Activated CD4-positive, alpha-beta memory T cell treated with anti-CD3 and anti-CD28 coated beads, Interleukin-2, amount 10 ng/mL, durations not matched to agents 7 days and 5 days (primary cell): ENCODE results near the gene ZBED1. TPM values are rescaled to one million over a fixed set of nuclear protein-coding genes. Genes with fewer than 3 reads are reported as not detected.

Experiments
- CTCF ChIA-PET: fragments of 350-600 bp; sonication (Branson Sonifier 250); formaldehyde crosslinking; loops from one replicate; lab custom pipeline; 2021; ENCODE audit warnings: antibody characterized with exemption, inconsistent platforms; lab: Charles Lee
- POLR2A ChIA-PET: fragments of 350-600 bp; sonication (Branson Sonifier 250); formaldehyde crosslinking; loops from one replicate; lab custom pipeline; 2021; ENCODE audit warnings: antibody characterized with exemption; lab: Charles Lee
- DNase-seq: peaks from one replicate; pipeline ENCODE4 v3.0.0-alpha.2; 2020
- H3K27ac Mint-ChIP-seq: one replicate; pipeline ENCODE4 v1.8.0; 2021; ENCODE audit warnings: mild to moderate bottlenecking, mixed read lengths
- H3K27me3 Mint-ChIP-seq: one replicate; pipeline ENCODE4 v1.8.0; 2021; ENCODE audit warnings: mixed read lengths
- H3K36me3 Mint-ChIP-seq: one replicate; pipeline ENCODE4 v1.8.0; 2021; ENCODE audit warnings: low read depth, mixed read lengths
- H3K4me1 Mint-ChIP-seq: one replicate; pipeline ENCODE4 v1.8.0; 2021; ENCODE audit warnings: mixed read lengths
- H3K4me3 Mint-ChIP-seq: one replicate; pipeline ENCODE4 v1.8.0; 2021; ENCODE audit warnings: mild to moderate bottlenecking, mixed read lengths
- H3K9me3 Mint-ChIP-seq: one replicate; pipeline ENCODE4 v1.8.0; 2021; ENCODE audit warnings: mixed read lengths
- total RNA-seq, 2 experiments: library from RNA; stranded (reverse); gene quantifications; one replicate each; pipeline ENCODE4 v1.2.3, GENCODE V29; 2021

The ZBED1 gene
- total RNA-seq, 2 experiments from 2014 or later: 29.6 to 31.0 TPM

DNA sequence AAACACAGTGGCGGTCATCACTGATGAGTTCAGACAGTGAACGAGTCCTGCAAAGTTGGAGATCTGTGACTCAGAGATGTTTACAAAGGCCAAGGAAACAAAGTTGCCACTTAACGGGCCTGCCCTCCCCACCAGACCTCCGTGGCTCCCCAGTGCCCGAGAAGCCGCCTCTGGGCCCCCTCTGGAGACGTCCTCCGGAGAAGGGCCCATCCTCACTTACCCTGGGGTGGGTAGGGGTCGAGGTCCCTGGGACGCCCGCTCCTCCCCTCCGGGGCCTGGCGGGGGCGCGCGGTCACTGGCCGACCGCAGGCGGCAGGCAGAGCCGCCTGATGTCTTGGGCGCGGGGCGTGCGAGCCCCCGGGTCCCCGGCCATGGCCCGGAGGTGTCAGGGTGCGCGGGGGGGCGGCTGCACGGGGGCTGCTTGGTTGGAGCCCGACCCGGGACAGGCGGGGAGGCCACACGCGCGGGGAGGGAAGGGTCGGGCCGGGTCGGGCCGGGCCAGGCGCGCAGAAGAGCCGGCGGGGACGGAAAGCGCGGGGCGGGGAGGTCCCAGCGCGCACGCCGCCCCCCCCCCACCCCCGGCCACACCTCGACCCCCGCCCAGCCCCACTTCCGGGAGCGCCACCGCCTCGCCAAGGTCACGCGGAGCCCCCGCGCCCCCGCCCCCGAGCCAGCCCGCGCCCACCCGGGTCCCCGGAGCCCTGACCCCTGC, 529 bp downstream of the ZBED1 start:
- no peaks in the 10 kb centered on the region for H3K27me3 Mint-ChIP-seq
- peak; percentile 34 for DNase-seq
- peaks cover 17% of the 10 kb centered on the region for H3K36me3 Mint-ChIP-seq
- ChIA-PET CTCF (no interaction called here), POLR2A (no interaction called here)
- H3K4me1 Mint-ChIP-seq: peaks cover 24% of the 10 kb centered on the region
- no peaks in the 10 kb centered on the region for H3K9me3 Mint-ChIP-seq
- H3K4me3 Mint-ChIP-seq: peak overlapping the region; percentile 77
- peak overlapping the region; percentile 58 for H3K27ac Mint-ChIP-seq

GRCh38 chrX:2499507-2499906, 1.3 kb downstream of the ZBED1 start:
- H3K36me3 Mint-ChIP-seq: peaks cover 17% of the 10 kb centered on the region
- peak overlapping the region; percentile 73 for H3K27ac Mint-ChIP-seq
- ChIA-PET POLR2A (no interaction called here), CTCF (no interaction called here)
- no peak for DNase-seq
- no peaks in the 10 kb centered on the region for H3K9me3 Mint-ChIP-seq
- peaks cover 24% of the 10 kb centered on the region for H3K4me1 Mint-ChIP-seq
- H3K27me3 Mint-ChIP-seq: no peaks in the 10 kb centered on the region
- peak overlapping the region; percentile 77 for H3K4me3 Mint-ChIP-seq

- ChIA-PET CTCF (no interaction called here), POLR2A (no interaction called here)
- H3K27me3 Mint-ChIP-seq: no peaks in the 10 kb centered on the region
- DNase-seq: no peak
- no peaks in the 10 kb centered on the region for H3K9me3 Mint-ChIP-seq
- peaks cover 24% of the 10 kb centered on the region for H3K4me1 Mint-ChIP-seq
- H3K4me3 Mint-ChIP-seq: peak overlapping the region; percentile 77
- peaks cover 17% of the 10 kb centered on the region for H3K36me3 Mint-ChIP-seq
- peak overlapping the region; percentile 73 for H3K27ac Mint-ChIP-seq
Measured at GRCh38 chrX:2498781-2499302, 1.9 kb downstream of the ZBED1 start.

- Mint-ChIP-seq H3K27ac (no peak overlapping the region), H3K4me3 (peak overlapping the region; percentile 77), H3K4me1 (peaks cover 24% of the 10 kb centered on the region), H3K27me3 (no peaks in the 10 kb centered on the region), H3K9me3 (no peaks in the 10 kb centered on the region), H3K36me3 (peaks cover 17% of the 10 kb centered on the region)
- CTCF ChIA-PET: no interaction called here
- POLR2A ChIA-PET: no interaction called here
- no peak for DNase-seq
Measured at GRCh38 chrX:2497961-2498780, 2.6 kb downstream of the ZBED1 start.

GRCh38 chrX:2495595-2495994, 5.2 kb downstream of the ZBED1 start:
- Mint-ChIP-seq H3K4me3 (no peak overlapping the region), H3K4me1 (peaks cover 24% of the 10 kb centered on the region), H3K27ac (no peak overlapping the region), H3K27me3 (no peaks in the 10 kb centered on the region), H3K36me3 (peaks cover 23% of the 10 kb centered on the region), H3K9me3 (no peaks in the 10 kb centered on the region)
- ChIA-PET CTCF (no interaction called here), POLR2A (no interaction called here)
- no peak for DNase-seq

DNA sequence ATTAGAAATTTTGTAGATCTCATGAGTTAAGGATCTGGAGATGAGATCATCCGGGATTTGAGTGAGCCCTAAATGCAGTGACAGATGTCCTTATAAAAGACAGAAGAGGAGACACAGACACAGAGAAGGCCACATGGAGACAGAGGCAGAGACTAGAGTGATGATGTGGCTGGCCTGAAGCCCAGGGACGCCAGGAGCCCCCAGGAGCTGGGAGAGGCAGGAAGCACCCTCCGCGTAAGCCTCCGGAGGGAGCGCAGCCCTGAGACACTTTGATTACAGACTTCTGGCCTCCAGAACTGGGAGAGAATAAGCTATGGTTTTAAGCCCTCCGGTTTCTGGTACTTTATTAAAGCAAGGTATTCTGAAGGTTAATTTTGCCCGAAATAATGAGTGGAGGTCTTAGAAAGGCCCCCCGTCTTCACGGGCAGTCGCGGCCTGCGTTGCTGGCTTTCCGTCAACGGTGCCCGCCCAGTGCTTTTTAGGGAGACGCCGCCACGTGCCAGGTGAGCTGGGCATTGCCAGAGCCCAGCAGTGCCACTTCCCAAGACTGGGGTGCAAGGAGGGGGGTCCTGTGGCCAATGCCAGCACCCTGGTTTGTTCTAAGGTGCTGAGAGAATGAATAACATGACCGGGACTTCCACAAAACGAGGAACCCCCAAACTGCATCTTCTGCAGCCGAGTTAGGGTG, 8.1 kb downstream of the ZBED1 start:
- peaks cover 4% of the 10 kb centered on the region for H3K4me1 Mint-ChIP-seq
- H3K9me3 Mint-ChIP-seq: no peaks in the 10 kb centered on the region
- H3K27me3 Mint-ChIP-seq: no peaks in the 10 kb centered on the region
- peaks cover 33% of the 10 kb centered on the region for H3K36me3 Mint-ChIP-seq
- no peak overlapping the region for H3K27ac Mint-ChIP-seq
- POLR2A ChIA-PET: no interaction called here
- no peak for DNase-seq
- no peak overlapping the region for H3K4me3 Mint-ChIP-seq
- CTCF ChIA-PET: no interaction called here

DNA sequence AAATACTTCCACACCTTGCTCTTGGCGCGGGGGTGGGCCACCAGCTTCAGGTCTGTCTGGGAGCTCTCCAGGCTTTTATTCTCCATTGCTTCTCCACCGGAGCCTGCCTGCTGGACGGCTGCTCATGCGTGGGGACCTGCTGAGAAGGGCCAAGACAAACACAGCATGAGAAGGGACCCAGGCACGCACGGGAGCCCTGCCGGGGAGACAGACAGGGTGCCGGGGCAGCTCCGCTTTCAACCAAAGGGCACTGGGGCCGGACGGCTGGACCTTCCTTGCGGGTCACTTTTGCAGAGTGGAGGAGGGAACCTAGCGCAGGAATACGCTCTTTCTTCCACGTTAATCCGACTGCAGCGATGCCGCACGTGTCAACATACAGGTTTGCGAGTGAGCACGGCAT, 10.1 kb downstream of the ZBED1 start:
- no peaks in the 10 kb centered on the region for H3K27me3 Mint-ChIP-seq
- no peak for DNase-seq
- H3K36me3 Mint-ChIP-seq: peaks cover 36% of the 10 kb centered on the region
- H3K4me3 Mint-ChIP-seq: no peak overlapping the region
- no peak overlapping the region for H3K27ac Mint-ChIP-seq
- no peaks in the 10 kb centered on the region for H3K4me1 Mint-ChIP-seq
- no peaks in the 10 kb centered on the region for H3K9me3 Mint-ChIP-seq
- CTCF ChIA-PET: no interaction called here
- POLR2A ChIA-PET: no interaction called here

DNA sequence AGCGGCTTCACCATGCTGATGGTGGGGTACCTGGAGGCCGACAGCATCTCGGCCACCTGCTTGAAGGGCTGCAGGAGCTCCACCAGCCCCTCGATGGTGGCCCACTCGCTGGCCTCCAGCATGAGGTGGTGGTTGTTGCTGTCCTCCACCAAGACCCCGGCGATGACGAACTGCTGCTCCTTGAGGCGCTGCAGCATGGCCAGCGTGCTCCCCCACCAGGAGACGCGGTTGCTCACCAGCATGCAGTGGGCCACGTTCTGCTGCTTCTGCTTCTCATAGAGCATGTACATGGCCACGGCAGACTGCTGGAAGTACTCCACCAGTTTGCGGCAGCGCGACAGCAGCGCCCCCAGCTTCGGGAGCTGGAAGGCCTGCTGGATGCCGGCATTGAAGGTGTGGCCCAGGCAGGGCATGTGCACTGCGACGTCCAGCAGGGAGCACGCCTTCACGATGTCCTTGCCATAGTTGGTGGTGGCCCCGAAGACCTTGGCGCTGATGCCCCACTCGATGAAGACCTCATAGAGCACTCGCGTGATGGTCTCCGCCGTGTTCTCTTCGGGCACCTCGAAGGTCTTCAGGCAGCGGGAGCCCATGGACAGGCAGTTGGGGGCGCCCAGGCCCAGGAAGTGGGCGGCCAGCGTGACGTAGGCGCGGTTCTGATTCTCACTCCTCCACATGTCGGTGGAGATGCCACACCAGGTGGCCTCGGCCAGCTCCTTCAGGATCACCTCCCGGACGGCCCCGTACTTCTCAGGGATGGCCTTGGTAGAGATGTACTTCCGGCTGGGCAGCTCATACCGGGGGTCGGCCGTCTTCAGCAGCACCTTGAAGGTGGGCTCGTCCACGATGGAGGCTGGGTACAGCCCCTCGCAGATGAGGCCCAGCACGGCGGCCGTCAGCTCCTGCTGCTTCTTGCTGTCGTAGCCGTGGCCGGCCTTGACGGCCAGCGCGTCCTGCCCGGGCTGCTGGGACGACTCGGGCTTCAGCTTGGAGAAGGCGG, 11.0 kb downstream of the ZBED1 start:
- CTCF ChIA-PET: no interaction called here
- no peak for DNase-seq
- H3K4me1 Mint-ChIP-seq: no peaks in the 10 kb centered on the region
- H3K27ac Mint-ChIP-seq: no peak overlapping the region
- POLR2A ChIA-PET: no interaction called here
- no peaks in the 10 kb centered on the region for H3K27me3 Mint-ChIP-seq
- H3K36me3 Mint-ChIP-seq: peaks cover 34% of the 10 kb centered on the region
- no peak overlapping the region for H3K4me3 Mint-ChIP-seq
- H3K9me3 Mint-ChIP-seq: no peaks in the 10 kb centered on the region

DNA sequence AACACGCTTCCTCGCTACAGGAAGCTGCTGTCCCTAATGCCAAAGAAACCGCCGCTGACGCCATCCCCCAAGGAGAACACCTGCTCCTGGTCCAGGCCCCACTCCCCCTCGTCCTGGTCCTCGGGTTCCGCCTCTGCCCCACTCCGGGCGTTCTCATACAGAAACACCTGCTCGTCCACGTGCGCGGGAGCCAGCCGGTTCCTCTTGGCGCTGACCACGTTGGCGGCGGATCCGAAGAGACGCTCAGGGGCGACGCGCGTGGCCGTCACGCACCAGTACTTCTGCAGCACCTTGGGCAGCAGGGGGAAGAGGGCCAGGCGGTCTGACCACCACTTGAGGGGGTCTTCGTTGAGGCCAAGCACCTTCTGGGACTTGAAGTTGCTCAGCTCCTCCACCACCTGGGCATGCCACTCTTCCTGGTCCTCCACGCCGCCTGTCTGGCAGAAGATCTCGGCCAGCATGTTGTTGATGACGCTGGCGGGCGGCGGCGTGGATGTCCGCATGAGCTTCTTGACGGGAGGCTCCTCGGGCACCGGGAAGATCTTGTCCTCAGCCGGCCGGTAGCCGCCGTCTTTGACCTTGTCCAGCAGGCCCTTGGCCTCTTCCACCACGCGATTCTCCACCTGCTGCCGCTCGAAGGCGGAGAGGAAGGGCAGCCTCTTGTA, 12.0 kb downstream of the ZBED1 start:
- no peaks in the 10 kb centered on the region for H3K4me1 Mint-ChIP-seq
- no peak for DNase-seq
- no peaks in the 10 kb centered on the region for H3K9me3 Mint-ChIP-seq
- H3K36me3 Mint-ChIP-seq: peaks cover 34% of the 10 kb centered on the region
- H3K27me3 Mint-ChIP-seq: no peaks in the 10 kb centered on the region
- H3K27ac Mint-ChIP-seq: no peak overlapping the region
- no peak overlapping the region for H3K4me3 Mint-ChIP-seq
- ChIA-PET CTCF (no interaction called here), POLR2A (no interaction called here)

- POLR2A ChIA-PET: no interaction called here
- Mint-ChIP-seq H3K4me3 (no peak overlapping the region), H3K4me1 (no peaks in the 10 kb centered on the region), H3K36me3 (peaks cover 31% of the 10 kb centered on the region), H3K27ac (no peak overlapping the region), H3K27me3 (no peaks in the 10 kb centered on the region), H3K9me3 (no peaks in the 10 kb centered on the region)
- DNase-seq: no peak
- CTCF ChIA-PET: no interaction called here
Measured at GRCh38 chrX:2487366-2487765, 13.4 kb downstream of the ZBED1 start.

GRCh38 chrX:2486476-2487133, 14.2 kb downstream of the ZBED1 start:
- Mint-ChIP-seq H3K4me3 (no peak overlapping the region), H3K4me1 (no peaks in the 10 kb centered on the region), H3K36me3 (peaks cover 31% of the 10 kb centered on the region), H3K27ac (no peak overlapping the region), H3K9me3 (no peaks in the 10 kb centered on the region), H3K27me3 (no peaks in the 10 kb centered on the region)
- POLR2A ChIA-PET: no interaction called here
- CTCF ChIA-PET: no interaction called here
- DNase-seq: no peak
